GM20000 (cell line): ENCODE measurements around the gene ZNF182.
"Not testable (repeated sequence)": the region's sequence is repeated elsewhere in the genome, so short reads cannot be mapped to it uniquely, and the experiment has no call there.

ENCODE experiments used
- DNase-seq: peaks from one replicate; pipeline ENCODE4 v3.0.0; 2012; ENCODE audit warnings: low spot score
- CTCF ChIP-seq: IDR thresholded peaks from 2 replicates; pipeline ENCODE4 v1.5.1; 2012; ENCODE audit warnings: mild to moderate bottlenecking, control low read depth; ENCODE audit errors: extremely low read depth, missing control alignments

Gene ZNF182

GRCh38 chrX:48028091-48028490, 24.3 kb upstream of the ZNF182 start:
- no peak for DNase-seq
- TF ChIP-seq CTCF, result no peak

- not testable (repeated sequence) for DNase-seq
Observed at GRCh38 chrX:48027545-48027944, 23.8 kb upstream of the ZNF182 start.

- peak; percentile 22 for DNase-seq
- peak; percentile 19 for TF ChIP-seq CTCF
Observed at GRCh38 chrX:48025561-48025960, 21.8 kb upstream of the ZNF182 start.

- TF ChIP-seq CTCF, result no peak
- DNase-seq, result no peak
Observed at GRCh38 chrX:48022738-48023137, 18.9 kb upstream of the ZNF182 start.

GRCh38 chrX:48022100-48022499, 18.3 kb upstream of the ZNF182 start:
- no peak for TF ChIP-seq CTCF
- DNase-seq, result no peak

GRCh38 chrX:48021026-48021900, 17.5 kb upstream of the ZNF182 start:
- TF ChIP-seq CTCF, result no peak
- DNase-seq, result peak; percentile 66

GRCh38 chrX:48020472-48020871, 16.7 kb upstream of the ZNF182 start:
- DNase-seq, result not testable (repeated sequence)

- not testable (repeated sequence) for DNase-seq
Observed at GRCh38 chrX:48019892-48020291, 16.1 kb upstream of the ZNF182 start.

GRCh38 chrX:48016583-48017310, 13.0 kb upstream of the ZNF182 start:
- not testable (repeated sequence) for DNase-seq

GRCh38 chrX:48009445-48009960, 5.7 kb upstream of the ZNF182 start:
- DNase-seq, result not testable (repeated sequence)

- not testable (repeated sequence) for DNase-seq
Observed at GRCh38 chrX:48006688-48007087, 2.9 kb upstream of the ZNF182 start, which contains the start of gene SPACA5. Gene SPACA5 (plus strand): TSS chrX:48006988. CDS start chrX:48007803, 815 bp downstream.
